ENCODE results near the gene ARHGAP29.

DNA sequence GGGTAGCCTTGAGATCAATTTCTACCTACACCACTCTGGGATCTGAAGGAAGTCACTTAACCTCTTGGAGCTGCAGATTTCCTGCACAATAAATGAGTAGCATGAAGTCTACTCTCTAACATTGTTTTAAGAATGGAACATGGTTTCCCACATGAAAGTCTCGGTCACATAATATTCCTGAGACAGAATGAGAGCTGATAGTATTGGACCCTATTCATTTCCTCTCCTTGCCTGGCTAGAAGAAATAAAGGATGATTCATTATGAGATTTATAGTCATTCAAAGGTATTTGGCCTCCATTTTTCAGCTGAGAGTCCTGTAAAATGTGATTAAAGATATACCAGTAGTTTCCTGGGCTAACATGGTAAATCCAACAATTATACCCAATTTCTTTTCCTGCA lies 56.7 kb downstream of the ARHGAP29 start:
- TF ChIP-seq CEBPB (IDR thresholded peaks at IDR 0.05; ENCODE audit: low read depth, low read length): no peak
- TF ChIP-seq KDM1A (IDR thresholded peaks at IDR 0.05; ENCODE audit: borderline replicate concordance, low read length): no peak
- TF ChIP-seq GABPA (IDR thresholded peaks at IDR 0.05; ENCODE audit: borderline replicate concordance, insufficient read depth, low read length): no peak
- TF ChIP-seq TEAD4 (IDR thresholded peaks at IDR 0.05; ENCODE audit: low read depth, low read length): no peak
- no peak for TF ChIP-seq POLR2AphosphoS5 (IDR thresholded peaks at IDR 0.05; ENCODE audit: low read depth, low read length)
- no peak for TF ChIP-seq HDAC2 (IDR thresholded peaks at IDR 0.05; ENCODE audit: borderline replicate concordance in 1 of 2, low read depth in 2 of 2, low read length in 2 of 2)
- no peak for TF ChIP-seq EGR1 (IDR thresholded peaks at IDR 0.05; ENCODE audit: borderline replicate concordance, low read depth, low read length)
- TF ChIP-seq, protein P1, sequence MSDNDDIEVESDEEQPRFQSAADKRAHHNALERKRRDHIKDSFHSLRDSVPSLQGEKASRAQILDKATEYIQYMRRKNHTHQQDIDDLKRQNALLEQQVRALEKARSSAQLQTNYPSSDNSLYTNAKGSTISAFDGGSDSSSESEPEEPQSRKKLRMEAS (IDR thresholded peaks at IDR 0.05): no peak
- TF ChIP-seq, protein P2, sequence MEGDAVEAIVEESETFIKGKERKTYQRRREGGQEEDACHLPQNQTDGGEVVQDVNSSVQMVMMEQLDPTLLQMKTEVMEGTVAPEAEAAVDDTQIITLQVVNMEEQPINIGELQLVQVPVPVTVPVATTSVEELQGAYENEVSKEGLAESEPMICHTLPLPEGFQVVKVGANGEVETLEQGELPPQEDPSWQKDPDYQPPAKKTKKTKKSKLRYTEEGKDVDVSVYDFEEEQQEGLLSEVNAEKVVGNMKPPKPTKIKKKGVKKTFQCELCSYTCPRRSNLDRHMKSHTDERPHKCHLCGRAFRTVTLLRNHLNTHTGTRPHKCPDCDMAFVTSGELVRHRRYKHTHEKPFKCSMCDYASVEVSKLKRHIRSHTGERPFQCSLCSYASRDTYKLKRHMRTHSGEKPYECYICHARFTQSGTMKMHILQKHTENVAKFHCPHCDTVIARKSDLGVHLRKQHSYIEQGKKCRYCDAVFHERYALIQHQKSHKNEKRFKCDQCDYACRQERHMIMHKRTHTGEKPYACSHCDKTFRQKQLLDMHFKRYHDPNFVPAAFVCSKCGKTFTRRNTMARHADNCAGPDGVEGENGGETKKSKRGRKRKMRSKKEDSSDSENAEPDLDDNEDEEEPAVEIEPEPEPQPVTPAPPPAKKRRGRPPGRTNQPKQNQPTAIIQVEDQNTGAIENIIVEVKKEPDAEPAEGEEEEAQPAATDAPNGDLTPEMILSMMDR (IDR thresholded peaks at IDR 0.05; ENCODE audit: control extremely low read depth in 1 of 3, insufficient read depth in 1 of 3, low read depth in 1 of 3, low read length in 3 of 3): no peak
- TF ChIP-seq SUZ12 (IDR thresholded peaks at IDR 0.05; ENCODE audit: low read length): no peak
